ENCODE data around the gene FAM13B.
"Not testable (repeated sequence)": the region's sequence is repeated elsewhere in the genome, so short reads cannot be mapped to it uniquely, and the experiment has no call there.

FAM13B gene

DNA sequence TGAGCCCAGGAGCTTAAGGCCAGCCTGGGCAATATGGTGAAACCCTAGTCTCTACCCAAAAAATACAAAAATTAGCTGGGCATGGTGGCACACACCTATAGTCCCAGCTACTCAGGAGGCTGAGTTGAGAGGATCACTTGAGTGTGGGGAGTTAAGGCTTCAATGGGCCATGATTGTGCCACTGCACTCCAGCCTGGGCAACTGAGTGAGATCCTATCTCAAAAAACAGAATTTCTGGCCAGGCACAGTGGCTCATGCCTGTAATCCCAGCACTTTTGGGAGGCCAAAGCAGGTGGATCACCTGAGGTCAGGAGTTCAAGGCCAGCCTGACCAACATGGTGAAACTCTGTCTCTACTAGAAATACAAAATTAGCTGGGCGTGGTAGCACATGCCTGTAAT is 19.8 kb upstream of the FAM13B start:
- not testable (repeated sequence) for H3K4me3 Mint-ChIP-seq

DNA sequence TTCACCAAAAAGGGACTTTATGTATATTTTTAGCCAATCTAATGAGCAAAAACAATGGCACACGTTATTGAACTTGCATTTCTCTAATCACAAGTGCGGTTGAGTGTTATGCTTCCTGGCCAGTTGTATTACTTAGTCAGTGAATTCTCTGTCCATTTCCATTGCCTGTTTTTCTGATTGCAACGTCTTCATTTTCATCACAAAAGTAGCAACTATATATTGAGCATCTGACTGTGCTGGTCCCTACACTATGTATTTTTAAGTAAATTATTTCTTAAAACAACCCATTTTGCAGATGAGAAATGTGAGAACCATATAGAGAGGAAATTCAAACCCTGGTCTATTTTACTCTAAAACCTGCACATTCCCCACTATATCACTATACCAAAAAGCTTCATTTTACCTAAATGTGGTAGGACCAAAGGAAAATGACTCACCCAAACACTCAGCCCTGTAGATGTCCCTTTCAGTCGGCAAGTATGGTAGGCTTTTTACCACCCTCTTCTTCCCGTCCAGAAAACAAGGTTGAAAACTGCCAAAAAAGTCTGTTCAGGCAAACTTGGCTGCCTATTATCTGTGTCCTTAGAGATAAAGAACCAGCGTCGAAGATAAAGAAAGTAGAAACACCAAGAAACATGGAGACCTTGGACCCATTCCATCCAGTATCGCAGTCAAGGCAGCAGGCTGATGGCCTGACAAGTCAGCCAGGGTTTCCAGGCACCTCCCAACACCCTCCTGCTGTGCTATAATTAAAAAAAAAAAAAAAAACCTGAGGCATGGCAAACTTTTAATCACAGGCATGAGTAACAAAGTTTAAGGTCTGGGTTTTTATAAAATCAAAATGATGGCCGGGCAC is 18.8 kb upstream of the FAM13B start:
- Mint-ChIP-seq H3K4me1 (no peaks in the 10 kb centered on the region), H3K9me3 (no peaks in the 10 kb centered on the region), H3K27me3 (no peaks in the 10 kb centered on the region), H3K36me3 (ENCODE audit: insufficient read depth) (no peaks in the 10 kb centered on the region), H3K4me3 (no peak overlapping the region), H3K27ac (ENCODE audit: low read depth) (no peak overlapping the region)
- ATAC-seq (replicated peaks; ENCODE audit: extremely low read depth, poor library complexity, severe bottlenecking) (no peak), DNase-seq (ENCODE audit: low spot score in 2 of 2) (no peak)

More for the DNA sequence above, 19.8 kb upstream of the FAM13B start:
- DNase-seq (ENCODE audit: low spot score in 2 of 2); ATAC-seq (replicated peaks; ENCODE audit: extremely low read depth, poor library complexity, severe bottlenecking); H3K27ac Mint-ChIP-seq (ENCODE audit: low read depth); H3K27me3 Mint-ChIP-seq; H3K4me1 Mint-ChIP-seq; H3K36me3 Mint-ChIP-seq (ENCODE audit: insufficient read depth); H3K9me3 Mint-ChIP-seq: not testable (repeated sequence)

- not testable (repeated sequence) for H3K4me1 Mint-ChIP-seq; H3K9me3 Mint-ChIP-seq; H3K36me3 Mint-ChIP-seq (ENCODE audit: insufficient read depth); H3K4me3 Mint-ChIP-seq; ATAC-seq (replicated peaks; ENCODE audit: extremely low read depth, poor library complexity, severe bottlenecking); H3K27ac Mint-ChIP-seq (ENCODE audit: low read depth); H3K27me3 Mint-ChIP-seq; DNase-seq (ENCODE audit: low spot score in 2 of 2)
Observed at GRCh38 chr5:138045283-138045682, 12.4 kb upstream of the FAM13B start.

DNA sequence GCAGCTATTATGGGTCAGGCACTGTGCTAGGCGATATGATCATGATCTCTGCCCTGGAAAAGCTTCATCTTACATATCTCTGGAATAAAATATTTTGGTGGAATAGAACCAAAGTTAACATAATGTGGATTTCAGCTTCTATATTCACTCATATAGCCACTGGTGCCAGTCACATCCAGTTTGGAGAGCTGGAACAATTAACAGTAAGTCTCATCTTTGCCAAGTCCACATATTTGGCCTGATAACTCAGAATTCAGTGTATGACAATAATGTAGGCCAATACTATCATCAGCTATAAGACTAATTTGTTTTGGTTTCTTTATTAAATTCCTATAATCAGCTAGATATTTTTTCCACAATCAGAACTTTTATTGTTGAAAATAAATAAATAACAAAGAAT is 5.9 kb upstream of the FAM13B start:
- Mint-ChIP-seq H3K9me3 (no peaks in the 10 kb centered on the region), H3K4me3 (no peak overlapping the region), H3K36me3 (ENCODE audit: insufficient read depth) (no peaks in the 10 kb centered on the region), H3K27ac (ENCODE audit: low read depth) (no peak overlapping the region), H3K4me1 (peaks cover 9% of the 10 kb centered on the region), H3K27me3 (no peaks in the 10 kb centered on the region)
- ATAC-seq (replicated peaks; ENCODE audit: extremely low read depth, poor library complexity, severe bottlenecking) (no peak), DNase-seq (ENCODE audit: low spot score in 2 of 2) (no peak)

DNA sequence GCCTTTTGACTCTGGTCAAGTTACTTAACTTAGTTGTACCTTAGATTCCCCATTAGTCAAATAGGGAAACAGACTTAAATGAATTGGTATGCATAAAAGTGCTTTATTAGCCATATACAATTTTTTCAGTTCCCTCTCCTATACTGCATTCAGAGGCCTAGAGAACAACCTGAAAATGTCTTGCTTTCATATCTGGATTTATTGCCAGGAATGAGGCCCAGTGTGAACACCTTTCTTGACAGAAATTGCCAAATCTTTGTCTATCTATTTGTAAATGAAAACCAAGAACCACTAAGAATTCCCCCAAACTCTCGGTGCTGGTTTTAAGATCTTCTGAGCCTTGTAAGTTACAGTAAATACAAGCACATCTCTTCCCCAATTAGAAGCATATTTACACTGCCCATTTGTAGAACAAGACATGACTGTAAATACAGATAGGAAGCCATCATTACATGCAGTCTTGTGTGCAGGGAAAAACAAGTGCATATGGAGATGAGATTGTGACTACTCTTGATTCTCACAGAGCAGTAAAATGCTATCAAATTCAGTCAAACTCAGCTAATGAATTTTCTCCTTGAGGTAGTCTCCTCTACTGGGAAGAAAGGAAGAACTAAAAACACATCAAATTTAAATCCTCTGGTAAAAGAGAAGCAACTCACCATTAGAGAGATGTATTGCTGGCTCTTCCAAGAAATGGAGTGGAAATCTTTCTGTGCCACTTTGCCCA is 5.2 kb upstream of the FAM13B start:
- Mint-ChIP-seq H3K4me1 (peaks cover 9% of the 10 kb centered on the region), H3K36me3 (ENCODE audit: insufficient read depth) (no peaks in the 10 kb centered on the region), H3K4me3 (no peak overlapping the region), H3K9me3 (no peaks in the 10 kb centered on the region), H3K27me3 (no peaks in the 10 kb centered on the region), H3K27ac (ENCODE audit: low read depth) (no peak overlapping the region)
- no peak for ATAC-seq (replicated peaks; ENCODE audit: extremely low read depth, poor library complexity, severe bottlenecking)
- DNase-seq (ENCODE audit: low spot score in 2 of 2) = no peak

- Mint-ChIP-seq H3K4me3 (no peak overlapping the region), H3K9me3 (no peaks in the 10 kb centered on the region), H3K27me3 (no peaks in the 10 kb centered on the region), H3K4me1 (peaks cover 12% of the 10 kb centered on the region), H3K36me3 (ENCODE audit: insufficient read depth) (peaks cover 6% of the 10 kb centered on the region), H3K27ac (ENCODE audit: low read depth) (no peak overlapping the region)
- ATAC-seq (replicated peaks; ENCODE audit: extremely low read depth, poor library complexity, severe bottlenecking) (no peak), DNase-seq (ENCODE audit: low spot score in 2 of 2) (no peak)
Observed at GRCh38 chr5:138037271-138037670, 4.4 kb upstream of the FAM13B start.

DNA sequence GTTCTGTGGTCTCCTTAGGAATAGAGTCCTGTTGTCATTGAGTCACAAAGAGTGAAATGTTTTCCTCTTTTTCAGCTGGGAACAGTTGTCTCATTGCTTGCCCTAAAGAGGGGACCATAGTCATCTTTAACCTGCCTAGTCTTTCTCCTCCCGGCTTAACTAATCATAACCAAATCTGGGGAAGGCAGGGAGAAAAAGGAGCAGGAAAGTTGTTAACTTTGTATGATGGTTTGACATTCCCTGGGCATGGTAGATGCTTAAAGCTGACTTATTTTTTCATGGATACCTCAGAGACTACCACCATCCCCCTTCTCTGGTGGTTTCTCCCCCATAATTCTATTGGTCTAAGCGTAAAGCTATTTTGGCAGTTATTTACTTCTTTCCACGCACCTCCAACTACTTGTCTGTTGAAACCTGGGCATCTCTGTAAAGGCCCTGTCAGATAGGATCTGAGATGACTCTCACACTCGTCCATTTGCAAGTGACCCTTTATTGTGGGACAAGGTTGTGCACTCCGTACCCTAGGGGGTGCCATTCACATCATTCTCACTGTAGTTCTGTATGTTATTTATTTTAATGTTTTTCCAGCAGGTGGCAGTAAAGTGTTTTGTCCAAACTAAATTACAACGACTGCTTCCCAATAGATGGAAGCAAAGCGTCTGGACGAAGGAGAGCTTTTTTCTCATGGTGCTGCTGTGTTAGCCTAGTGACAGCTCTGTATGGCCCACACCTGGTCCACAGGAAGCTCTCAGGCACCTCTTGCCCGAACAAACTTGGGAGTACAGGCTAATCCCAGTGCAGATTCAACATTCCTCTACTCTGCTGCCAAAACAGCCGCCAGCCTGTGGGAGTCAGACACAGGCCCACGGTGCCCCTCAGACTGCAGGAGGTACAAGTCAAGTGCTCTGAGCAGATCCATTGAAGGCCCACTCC is 3.0 kb upstream of the FAM13B start:
- peaks cover 26% of the 10 kb centered on the region for H3K4me1 Mint-ChIP-seq
- peaks cover 11% of the 10 kb centered on the region for H3K36me3 Mint-ChIP-seq (ENCODE audit: insufficient read depth)
- no peaks in the 10 kb centered on the region for H3K27me3 Mint-ChIP-seq
- DNase-seq (ENCODE audit: low spot score in 2 of 2) (peak; percentile 43 to 45), ATAC-seq (replicated peaks; ENCODE audit: extremely low read depth, poor library complexity, severe bottlenecking) (no peak)
- H3K27ac Mint-ChIP-seq (ENCODE audit: low read depth) = no peak overlapping the region
- H3K9me3 Mint-ChIP-seq = no peaks in the 10 kb centered on the region
- H3K4me3 Mint-ChIP-seq = no peak overlapping the region

DNA sequence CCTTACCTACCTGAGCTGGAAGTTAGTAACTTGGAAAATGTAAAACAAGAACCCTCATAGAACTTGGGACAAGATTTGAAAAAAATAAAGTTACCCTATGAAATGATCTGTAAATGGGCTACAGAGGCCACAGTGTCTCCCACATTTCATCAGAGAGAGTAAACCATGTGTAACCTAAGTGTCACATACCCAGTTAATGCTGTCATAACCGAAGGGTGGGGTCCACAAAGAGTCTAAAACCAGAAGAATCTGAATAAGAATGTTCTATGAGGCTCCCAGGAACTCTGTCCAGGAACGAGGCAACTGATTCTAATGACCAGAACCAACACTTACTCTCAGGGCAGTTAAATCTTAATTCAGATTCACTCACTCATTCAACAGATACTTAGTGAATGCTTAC is 1.0 kb upstream of the FAM13B start:
- Mint-ChIP-seq H3K27me3 (no peaks in the 10 kb centered on the region), H3K27ac (ENCODE audit: low read depth) (peak overlapping the region; percentile 95), H3K4me1 (peaks cover 43% of the 10 kb centered on the region), H3K36me3 (ENCODE audit: insufficient read depth) (peaks cover 14% of the 10 kb centered on the region), H3K9me3 (no peaks in the 10 kb centered on the region), H3K4me3 (peak overlapping the region; percentile 97)
- DNase-seq (ENCODE audit: low spot score in 2 of 2) = no peak
- no peak for ATAC-seq (replicated peaks; ENCODE audit: extremely low read depth, poor library complexity, severe bottlenecking)

- no peak for ATAC-seq (replicated peaks; ENCODE audit: extremely low read depth, poor library complexity, severe bottlenecking)
Observed at GRCh38 chr5:138033386-138033808, 518 bp upstream of the FAM13B start.

GRCh38 chr5:138032028-138032571 is 779 bp downstream of the FAM13B start:
- ATAC-seq (replicated peaks; ENCODE audit: extremely low read depth, poor library complexity, severe bottlenecking) (peak; percentile 51), DNase-seq (ENCODE audit: low spot score in 2 of 2) (no peak)
- peaks cover 53% of the 10 kb centered on the region for H3K4me1 Mint-ChIP-seq
- peak overlapping the region; percentile 95 for H3K27ac Mint-ChIP-seq (ENCODE audit: low read depth)
- no peaks in the 10 kb centered on the region for H3K27me3 Mint-ChIP-seq
- peak overlapping the region; percentile 97 for H3K4me3 Mint-ChIP-seq
- peaks cover 21% of the 10 kb centered on the region for H3K36me3 Mint-ChIP-seq (ENCODE audit: insufficient read depth)
- H3K9me3 Mint-ChIP-seq = no peaks in the 10 kb centered on the region

More at GRCh38 chr5:138033386-138033808, 518 bp upstream of the FAM13B start:
- Mint-ChIP-seq H3K9me3 (no peaks in the 10 kb centered on the region), H3K4me3 (peak overlapping the region; percentile 97), H3K36me3 (ENCODE audit: insufficient read depth) (peaks cover 17% of the 10 kb centered on the region), H3K27ac (ENCODE audit: low read depth) (peak overlapping the region; percentile 95), H3K4me1 (peaks cover 43% of the 10 kb centered on the region), H3K27me3 (no peaks in the 10 kb centered on the region)
- DNase-seq (ENCODE audit: low spot score in 2 of 2) = no peak

GRCh38 chr5:138029944-138030343 is 2.9 kb downstream of the FAM13B start:
- Mint-ChIP-seq H3K4me1 (peaks cover 55% of the 10 kb centered on the region), H3K27me3 (no peaks in the 10 kb centered on the region), H3K4me3 (peak overlapping the region; percentile 97), H3K36me3 (ENCODE audit: insufficient read depth) (peaks cover 21% of the 10 kb centered on the region), H3K27ac (ENCODE audit: low read depth) (peak overlapping the region; percentile 95), H3K9me3 (no peaks in the 10 kb centered on the region)
- DNase-seq (ENCODE audit: low spot score in 2 of 2) (no peak), ATAC-seq (replicated peaks; ENCODE audit: extremely low read depth, poor library complexity, severe bottlenecking) (no peak)

DNA sequence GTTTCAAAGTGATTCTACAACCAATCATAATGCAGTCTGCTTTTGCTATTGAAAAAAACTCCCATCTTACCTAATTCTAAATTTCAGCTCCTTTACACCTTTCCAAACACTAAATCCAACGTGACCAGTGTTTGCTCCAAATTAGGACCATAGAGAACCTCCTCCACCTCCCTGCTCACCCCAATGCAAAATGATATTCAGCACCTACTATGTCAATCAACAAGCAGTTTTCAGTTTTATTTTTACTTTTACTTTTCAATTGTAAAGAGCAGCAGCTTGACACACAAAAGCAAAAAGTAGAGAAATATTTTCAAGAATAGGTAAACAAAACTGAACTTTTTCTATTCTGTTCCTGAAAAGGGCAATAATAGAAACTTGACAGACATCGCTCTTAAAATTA is 3.4 kb downstream of the FAM13B start:
- H3K36me3 Mint-ChIP-seq (ENCODE audit: insufficient read depth) = peaks cover 21% of the 10 kb centered on the region
- ATAC-seq (replicated peaks; ENCODE audit: extremely low read depth, poor library complexity, severe bottlenecking) = no peak
- H3K4me3 Mint-ChIP-seq = peak overlapping the region; percentile 97
- H3K9me3 Mint-ChIP-seq = no peaks in the 10 kb centered on the region
- DNase-seq (ENCODE audit: low spot score in 2 of 2) = no peak
- H3K27ac Mint-ChIP-seq (ENCODE audit: low read depth) = peak overlapping the region; percentile 95
- no peaks in the 10 kb centered on the region for H3K27me3 Mint-ChIP-seq
- H3K4me1 Mint-ChIP-seq = peaks cover 60% of the 10 kb centered on the region

All from central memory CD8-positive, alpha-beta T cell (primary cell).